Measurements from ENCODE around the gene CLPSL1.
"Not testable (repeated sequence)": the region's sequence is repeated elsewhere in the genome, so short reads cannot be mapped to it uniquely, and the experiment has no call there.

CLPSL1 gene, protein sequence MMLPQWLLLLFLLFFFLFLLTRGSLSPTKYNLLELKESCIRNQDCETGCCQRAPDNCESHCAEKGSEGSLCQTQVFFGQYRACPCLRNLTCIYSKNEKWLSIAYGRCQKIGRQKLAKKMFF

DNA sequence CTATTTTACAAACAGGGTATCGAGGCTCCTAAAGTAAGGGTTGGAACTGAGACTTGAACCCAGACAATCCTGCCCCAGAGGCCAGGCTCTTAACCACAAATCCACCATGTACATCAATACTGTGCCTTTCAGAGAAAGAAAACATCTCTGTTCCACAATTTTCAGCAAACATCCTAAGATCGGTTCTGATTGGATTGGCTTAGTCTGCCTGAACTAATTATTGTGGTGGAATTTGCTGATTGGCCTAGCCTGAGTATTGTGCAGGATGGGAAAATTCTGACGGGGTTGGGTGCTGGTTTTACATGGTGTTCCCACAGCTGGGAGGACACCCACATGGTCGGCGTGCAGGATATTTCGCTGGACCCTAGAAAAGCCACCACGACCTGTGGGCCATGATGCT is at the start of gene CLPSL1:
CLPSL1 (plus strand) TSS at position 301 of the 400 bp plus-strand sequence; CDS start at position 393, 92 bp downstream.
- DNase-seq: no peak

- DNase-seq: peak; percentile 93
Observed at GRCh38 chr6:35731414-35731735, 49.4 kb upstream of the CLPSL1 start.

DNA sequence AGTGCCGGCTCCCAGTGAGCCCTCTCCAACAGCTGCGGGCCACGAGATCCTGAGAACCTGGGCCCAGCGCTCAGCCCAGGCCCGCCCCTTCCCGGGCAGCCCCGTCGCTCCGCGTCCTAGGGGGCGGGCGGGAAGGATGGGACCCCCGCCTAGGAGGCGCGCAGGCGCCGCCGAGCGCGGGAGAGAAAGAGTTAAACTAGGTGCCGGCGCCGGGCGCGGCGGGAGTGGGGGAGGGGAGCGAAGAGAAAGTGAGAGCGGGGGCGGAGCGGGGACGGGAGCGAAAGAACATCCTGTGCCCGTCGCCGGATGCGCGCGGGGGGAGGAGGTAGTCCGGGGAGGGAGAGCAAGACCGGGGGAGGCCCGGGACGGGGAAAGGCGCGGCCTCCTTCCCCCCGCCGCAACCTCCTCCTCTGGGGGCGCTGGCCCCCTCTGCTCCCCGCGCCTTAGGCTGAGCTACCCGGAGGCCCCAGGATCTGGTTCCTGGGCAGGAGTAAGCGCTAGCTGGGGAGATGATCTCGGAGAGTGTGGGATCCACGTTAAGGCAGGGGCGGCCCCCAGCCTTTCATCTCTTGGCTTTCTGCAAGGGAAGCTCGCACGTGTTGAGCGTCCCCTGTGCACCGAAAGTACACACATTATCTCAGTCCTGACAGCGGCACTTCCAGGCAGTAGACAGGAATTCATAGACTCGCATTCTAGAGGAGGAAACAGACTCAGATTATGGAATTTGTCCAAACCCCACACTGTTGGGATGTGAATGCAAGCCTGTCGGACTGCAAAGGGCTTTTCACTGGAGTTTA is 48.9 kb upstream of the CLPSL1 start:
- peak; percentile 93 for DNase-seq

DNA sequence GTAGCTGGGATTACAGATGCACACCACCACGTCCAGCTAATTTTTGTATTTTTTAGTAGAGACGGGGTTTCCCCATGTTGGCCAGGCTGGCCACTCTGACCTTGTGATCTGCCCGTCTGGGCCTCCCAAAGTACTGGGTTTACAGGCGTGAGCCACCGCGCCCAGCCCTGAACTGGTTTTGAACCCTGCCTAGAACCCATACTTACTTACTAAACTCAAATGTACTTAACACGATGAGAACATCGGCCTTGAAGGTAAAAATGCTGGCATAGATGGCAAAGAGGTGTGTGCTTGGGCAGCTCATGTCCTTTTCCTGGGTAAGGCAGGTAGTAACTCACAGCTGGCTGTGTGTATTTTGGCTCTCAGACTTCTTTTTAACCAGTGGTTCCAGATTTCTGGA is 47.2 kb upstream of the CLPSL1 start:
- DNase-seq: no peak

DNA sequence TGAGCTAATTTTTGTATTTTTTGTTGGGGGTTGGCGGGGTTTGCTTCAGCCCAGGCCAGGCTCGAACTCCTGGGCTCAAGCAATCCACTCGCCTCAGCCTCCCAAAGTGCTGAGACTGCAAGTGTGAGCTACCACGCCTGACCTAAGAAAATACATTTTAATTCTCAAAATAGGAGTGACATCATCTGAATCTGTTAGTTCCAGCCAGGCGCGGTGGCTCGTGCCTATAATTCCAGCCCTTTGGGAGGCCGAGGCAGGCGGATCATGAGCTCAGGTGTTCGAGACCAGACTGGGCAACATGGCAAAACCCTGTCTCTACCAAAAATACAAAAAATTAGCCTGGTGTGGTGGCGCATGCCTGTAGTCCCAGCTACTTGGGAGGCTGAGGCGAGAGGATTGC is 46.5 kb upstream of the CLPSL1 start:
- not testable (repeated sequence) for DNase-seq

GRCh38 chr6:35735452-35735851 is 45.4 kb upstream of the CLPSL1 start:
- no peak for DNase-seq

DNA sequence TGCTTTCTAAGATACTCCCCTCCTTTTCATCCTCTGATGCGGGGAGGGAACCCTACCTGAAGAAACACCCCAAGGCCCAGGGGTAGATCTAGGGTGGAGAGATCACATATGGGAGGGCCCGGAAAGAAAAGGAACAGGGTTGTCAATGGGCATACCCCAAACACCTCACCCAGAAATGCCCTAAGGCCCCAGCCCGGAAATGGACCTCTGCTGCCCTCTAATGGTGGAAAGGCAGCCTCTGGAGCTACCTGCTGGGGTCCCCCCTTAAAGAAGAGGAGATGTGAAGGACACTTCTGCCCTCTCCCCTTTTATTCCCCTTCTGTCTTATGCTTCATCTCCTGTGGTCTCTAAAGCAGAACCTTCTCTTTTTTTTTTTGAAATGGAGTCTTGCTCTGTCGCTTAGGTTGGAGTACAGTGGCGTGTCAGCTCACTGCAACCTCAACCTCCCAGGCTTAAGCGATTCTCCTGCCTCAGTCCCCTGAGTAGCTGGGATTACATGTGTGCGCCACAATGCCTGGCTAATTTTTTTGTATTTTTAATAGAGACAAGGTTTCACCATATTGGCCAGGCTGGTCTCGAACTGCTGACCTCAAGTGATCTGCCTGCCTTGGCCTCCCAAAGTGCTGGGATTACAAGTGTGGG is 44.4 kb upstream of the CLPSL1 start:
- DNase-seq: peak; percentile 89

DNA sequence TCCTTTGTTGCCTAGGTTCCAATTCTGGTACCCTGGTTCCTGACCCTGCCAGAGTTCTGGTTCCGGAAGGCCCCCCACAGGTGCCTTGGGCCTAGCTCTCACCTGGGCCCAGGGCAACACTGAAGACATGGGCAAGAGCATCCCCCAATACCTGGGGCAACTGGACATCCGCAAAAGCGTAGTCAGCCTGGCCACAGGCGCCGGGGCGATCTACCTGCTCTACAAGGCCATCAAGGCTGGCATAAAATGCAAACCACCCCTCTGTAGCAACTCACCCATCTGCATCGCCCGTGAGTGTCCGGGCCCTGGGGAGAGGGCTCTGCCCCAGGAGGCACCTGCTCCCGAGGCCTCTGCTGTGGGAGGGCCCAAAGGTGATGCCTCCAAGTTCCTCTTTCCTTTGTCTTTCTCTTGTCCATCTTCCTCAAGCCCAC is 43.8 kb upstream of the CLPSL1 start, which contains the start of gene ARMC12:
ARMC12 (plus strand) TSS at position 51 of the 431 bp plus-strand sequence; CDS start at position 128, 77 bp downstream.
- DNase-seq: no peak

- DNase-seq: peak; percentile 80
Observed at GRCh38 chr6:35737413-35738211, 43.2 kb upstream of the CLPSL1 start.

DNA sequence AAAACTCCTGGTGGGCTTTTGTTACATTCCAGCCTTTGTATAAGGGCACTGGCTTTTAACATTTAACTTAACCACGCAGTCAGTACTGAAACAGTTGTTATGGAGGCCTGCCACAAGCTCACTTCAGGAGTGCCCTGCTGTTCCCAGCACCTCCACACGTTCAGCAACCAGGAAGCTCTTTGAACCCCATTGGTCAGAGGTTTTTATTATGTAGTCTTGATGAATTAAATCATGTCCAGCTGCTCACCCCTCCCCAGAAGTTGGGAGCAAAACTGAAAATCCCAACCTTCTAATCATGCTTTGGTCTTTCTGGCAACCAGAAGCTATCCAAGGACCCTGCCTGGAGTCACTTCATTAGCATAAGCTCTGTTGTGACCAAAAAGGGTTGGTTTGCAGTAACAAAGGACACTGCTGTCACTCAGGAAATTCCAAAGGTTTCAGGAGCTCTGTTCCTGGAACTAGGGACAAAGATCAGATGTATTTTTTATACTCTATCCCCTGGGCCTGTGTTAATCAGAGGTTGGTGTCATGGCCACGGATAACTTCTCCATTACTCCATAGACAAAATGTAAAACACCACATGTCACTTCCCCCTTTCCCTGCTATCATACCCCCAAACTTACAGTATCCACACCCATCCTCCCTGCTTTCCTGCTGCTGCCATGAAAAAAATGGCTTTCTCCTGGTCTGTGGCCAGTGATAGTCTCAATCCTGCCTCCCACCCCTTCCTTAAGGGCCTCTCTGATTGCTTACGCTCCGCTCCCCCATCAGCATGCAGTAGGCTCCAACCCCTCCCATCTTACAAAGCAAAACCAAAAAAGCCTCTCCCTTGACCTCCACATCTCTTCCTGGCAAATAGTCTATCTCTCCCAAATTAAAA is 40.9 kb upstream of the CLPSL1 start:
- no peak for DNase-seq

DNA sequence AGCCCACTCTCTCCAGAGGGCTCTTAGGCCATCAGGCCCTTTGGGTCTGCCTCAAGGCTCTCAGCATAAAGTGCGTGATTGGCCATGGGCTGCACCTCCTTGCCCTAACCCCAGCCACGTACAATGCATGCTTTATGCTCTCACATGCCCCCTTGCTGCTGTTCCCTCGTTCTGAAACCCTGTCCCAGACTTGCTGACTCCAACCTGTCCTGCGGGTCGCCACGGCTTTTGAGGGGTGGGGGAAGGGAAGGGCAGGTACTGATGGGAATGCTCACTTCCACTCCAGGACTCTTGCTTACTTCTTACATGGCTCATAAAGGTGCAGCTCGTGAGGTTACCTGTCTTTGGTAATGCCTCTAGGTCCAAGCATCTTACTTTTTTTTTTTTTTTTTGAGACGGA is 38.0 kb upstream of the CLPSL1 start:
- DNase-seq: no peak

- no peak for DNase-seq
Observed at GRCh38 chr6:35745509-35745908, 35.3 kb upstream of the CLPSL1 start.

DNA sequence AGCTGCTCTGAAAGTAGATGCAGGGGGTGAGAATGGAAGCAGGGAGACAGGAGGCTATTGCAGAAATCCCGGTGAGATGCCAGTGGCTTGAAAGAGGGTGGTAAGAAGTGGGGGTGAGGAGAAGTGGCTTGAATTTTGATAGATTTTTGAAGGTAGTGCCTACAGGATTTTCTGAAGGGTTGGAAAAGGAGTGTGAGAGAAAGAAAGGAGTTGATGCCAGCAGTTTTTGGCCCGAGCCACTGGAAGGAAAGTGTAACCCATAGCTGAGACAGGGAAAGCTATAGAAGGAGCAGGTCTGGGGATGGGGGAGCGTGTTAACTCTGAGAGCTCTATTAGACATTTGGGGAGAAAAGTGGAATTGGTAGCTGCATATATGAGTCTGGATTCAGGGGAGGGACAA is 34.3 kb upstream of the CLPSL1 start:
- no peak for DNase-seq

GRCh38 chr6:35747877-35748276 is 32.9 kb upstream of the CLPSL1 start:
- no peak for DNase-seq

GRCh38 chr6:35750557-35750956 is 30.3 kb upstream of the CLPSL1 start:
- DNase-seq: no peak

- DNase-seq: no peak
Observed at GRCh38 chr6:35751594-35751993, 29.2 kb upstream of the CLPSL1 start.

DNA sequence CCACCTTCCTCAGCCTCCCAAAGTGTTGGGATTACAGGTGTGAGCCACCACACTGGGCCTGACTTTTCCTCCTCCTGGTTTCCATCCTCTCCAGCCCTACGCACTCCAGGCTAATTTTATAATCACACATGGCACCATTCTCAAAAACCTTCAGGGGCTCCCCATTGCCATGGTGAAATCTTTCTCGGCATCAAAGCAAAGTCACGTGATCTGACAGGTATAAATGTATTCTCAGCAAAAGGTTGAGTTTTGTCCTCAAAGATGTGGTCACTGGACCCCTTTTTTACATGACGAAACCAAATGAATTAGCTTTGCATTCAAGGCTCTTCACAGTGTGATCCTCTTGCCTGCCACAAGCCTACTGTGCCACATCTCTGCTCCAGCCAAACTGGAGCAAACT is 28.5 kb upstream of the CLPSL1 start:
- no peak for DNase-seq

- no peak for DNase-seq
Observed at GRCh38 chr6:35754452-35755277, 26.2 kb upstream of the CLPSL1 start.

- no peak for DNase-seq
Observed at GRCh38 chr6:35755278-35755924, 25.4 kb upstream of the CLPSL1 start.

DNA sequence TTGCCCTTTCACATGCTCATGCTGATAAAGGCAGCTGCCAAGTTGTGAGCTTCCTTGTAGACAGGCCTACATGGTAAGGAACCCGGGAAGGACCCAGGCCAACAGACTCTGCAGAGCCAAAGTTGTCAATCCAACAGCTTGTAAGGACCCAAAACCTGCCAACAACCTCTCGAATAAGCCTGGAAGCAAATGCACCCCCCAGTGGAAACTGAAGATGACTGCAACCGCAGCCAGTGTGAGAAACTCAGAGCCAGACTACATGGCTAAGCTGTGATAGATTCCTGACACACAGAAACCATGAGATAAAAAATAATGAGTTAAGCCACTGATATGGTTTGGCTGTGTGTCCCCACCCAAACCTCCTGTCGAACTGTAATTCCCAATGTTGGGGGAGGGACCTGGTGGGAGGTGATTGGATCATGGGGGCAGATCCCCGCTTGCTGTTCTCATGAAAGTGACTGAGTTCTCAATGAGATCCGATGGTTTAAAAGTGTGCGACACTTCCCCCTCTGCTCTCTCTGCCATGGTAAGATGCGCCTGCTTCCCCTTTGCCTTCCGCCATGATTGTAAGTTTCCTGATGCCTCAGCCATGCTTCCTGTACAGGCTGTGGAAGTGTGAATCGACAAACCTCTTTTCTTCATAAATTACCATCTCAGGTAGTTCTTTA is 23.2 kb upstream of the CLPSL1 start:
- no peak for DNase-seq
